22Rv1 (cell line): ENCODE measurements around the gene GSG1L.

Experiments
- H3K27ac ChIP-seq: fragments of 450-650 bp; 2 replicates; pipeline ENCODE4 v1.5.1; 2017
- CTCF ChIP-seq: fragments of 450-650 bp; IDR thresholded peaks from 2 replicates; pipeline ENCODE4 v1.5.1; 2017; ENCODE audit warnings: mild to moderate bottlenecking
- ZFX ChIP-seq: fragments of 450-650 bp; IDR thresholded peaks from 2 replicates; pipeline ENCODE4 v1.6.1; 2017; ENCODE audit warnings: antibody characterized with exemption, borderline replicate concordance

GSG1L gene

GRCh38 chr16:27738596-27738995 lies 324.9 kb downstream of the GSG1L start:
- no peak overlapping the region for H3K27ac ChIP-seq
- TF ChIP-seq CTCF = no peak
- TF ChIP-seq ZFX = no peak
